Activated T-helper 9 cell treated with anti-CD3 and anti-CD28 coated beads, Interleukin-2, amount 50 U/mL, for 16 hours (primary cell): ENCODE data around the gene MAP3K7.

Experiments used
- DNase-seq: peaks from one replicate; pipeline ENCODE4 v3.0.0-alpha.2; 2020; ENCODE audit warnings: low read depth

Gene MAP3K7

GRCh38 chr6:90484385-90484784 is 102.5 kb downstream of the MAP3K7 start:
- no peak for DNase-seq

- no peak for DNase-seq
Observed at GRCh38 chr6:90483956-90484355, 102.9 kb downstream of the MAP3K7 start.

- DNase-seq, result no peak
Observed at GRCh38 chr6:90483116-90483839, 103.6 kb downstream of the MAP3K7 start.

GRCh38 chr6:90480666-90481065 is 106.2 kb downstream of the MAP3K7 start:
- DNase-seq, result no peak

- no peak for DNase-seq
Observed at GRCh38 chr6:90479603-90479926, 107.3 kb downstream of the MAP3K7 start.

GRCh38 chr6:90478789-90479602 is 107.9 kb downstream of the MAP3K7 start:
- DNase-seq, result peak; percentile 71

- no peak for DNase-seq
Observed at GRCh38 chr6:90478278-90478677, 108.6 kb downstream of the MAP3K7 start.

GRCh38 chr6:90477366-90477765 is 109.5 kb downstream of the MAP3K7 start:
- no peak for DNase-seq

GRCh38 chr6:90472716-90473115 is 114.2 kb downstream of the MAP3K7 start:
- no peak for DNase-seq

GRCh38 chr6:90471263-90471662 is 115.6 kb downstream of the MAP3K7 start:
- no peak for DNase-seq

GRCh38 chr6:90469906-90470305 is 117.0 kb downstream of the MAP3K7 start:
- DNase-seq, result no peak

GRCh38 chr6:90468859-90469258 is 118.0 kb downstream of the MAP3K7 start:
- DNase-seq, result no peak

GRCh38 chr6:90468080-90468479 is 118.8 kb downstream of the MAP3K7 start:
- DNase-seq, result no peak

- DNase-seq, result no peak
Observed at GRCh38 chr6:90467546-90467945, 119.3 kb downstream of the MAP3K7 start.

- DNase-seq, result no peak
Observed at GRCh38 chr6:90466154-90466940, 120.5 kb downstream of the MAP3K7 start.

- no peak for DNase-seq
Observed at GRCh38 chr6:90465686-90466085, 121.2 kb downstream of the MAP3K7 start.

- no peak for DNase-seq
Observed at GRCh38 chr6:90464507-90464906, 122.4 kb downstream of the MAP3K7 start.

GRCh38 chr6:90463874-90464273 is 123.0 kb downstream of the MAP3K7 start:
- no peak for DNase-seq
